WERI-Rb-1 (cell line): ENCODE results near the gene FUT9.

ENCODE experiments used
- DNase-seq: peaks from one replicate; pipeline ENCODE4 v3.0.0-alpha.2; 2020
- H3K27ac ChIP-seq: fragments of 250-450 bp; sonication (Bioruptor Pico); 2 replicates; pipeline ENCODE4 v1.5.1; 2020; ENCODE audit warnings: mild to moderate bottlenecking, moderate library complexity
- H3K27me3 ChIP-seq: fragments of 250-450 bp; sonication (Bioruptor Pico); 2 replicates; pipeline ENCODE4 v1.5.1; 2021; ENCODE audit warnings: mild to moderate bottlenecking, low read depth, moderate library complexity; ENCODE audit not compliant: insufficient read depth, severe bottlenecking
- H3K36me3 ChIP-seq: fragments of 250-450 bp; sonication (Bioruptor Pico); 2 replicates; pipeline ENCODE4 v1.5.1; 2020; ENCODE audit warnings: mild to moderate bottlenecking, moderate library complexity
- H3K4me3 ChIP-seq: 2 replicates; pipeline ENCODE4 v1.5.1; 2011; ENCODE audit warnings: low read depth, mild to moderate bottlenecking, control low read depth, low read length
- H3K9me3 ChIP-seq: fragments of 250-450 bp; sonication (Bioruptor Pico); 2 replicates; pipeline ENCODE4 v1.5.1; 2021; ENCODE audit warnings: mild to moderate bottlenecking, moderate library complexity; ENCODE audit not compliant: severe bottlenecking
- TF ChIP-seq, protein P1 (sequence below): IDR thresholded peaks from 2 replicates; pipeline ENCODE4 v1.5.1; 2011; ENCODE audit warnings: low read depth, mild to moderate bottlenecking, control low read depth, inconsistent platforms, low read length

The FUT9 gene

DNA sequence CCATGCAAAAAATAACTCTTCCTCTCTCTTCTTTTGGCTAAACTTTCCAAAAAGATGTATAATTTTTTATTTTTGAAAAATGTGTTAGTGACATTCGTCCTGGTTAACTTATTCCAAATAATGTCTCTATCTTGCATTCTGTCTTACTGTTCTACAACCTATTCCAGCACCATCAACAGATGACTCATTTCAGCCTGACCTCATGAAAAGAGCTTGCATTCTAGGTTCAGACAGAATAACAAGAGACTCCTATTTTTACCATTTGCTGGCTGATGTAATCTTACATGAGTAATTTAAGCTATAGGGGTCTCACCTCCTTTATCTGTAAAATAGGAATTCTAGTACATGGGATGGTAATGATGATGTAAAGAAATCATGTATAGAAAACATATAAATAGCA lies 109.0 kb downstream of the FUT9 start:
- Histone ChIP-seq H3K27me3 (no peaks in the 10 kb centered on the region), H3K4me3 (no peak overlapping the region), H3K36me3 (no peaks in the 10 kb centered on the region), H3K9me3 (no peaks in the 10 kb centered on the region), H3K27ac (no peak overlapping the region)
- TF ChIP-seq, protein P1, sequence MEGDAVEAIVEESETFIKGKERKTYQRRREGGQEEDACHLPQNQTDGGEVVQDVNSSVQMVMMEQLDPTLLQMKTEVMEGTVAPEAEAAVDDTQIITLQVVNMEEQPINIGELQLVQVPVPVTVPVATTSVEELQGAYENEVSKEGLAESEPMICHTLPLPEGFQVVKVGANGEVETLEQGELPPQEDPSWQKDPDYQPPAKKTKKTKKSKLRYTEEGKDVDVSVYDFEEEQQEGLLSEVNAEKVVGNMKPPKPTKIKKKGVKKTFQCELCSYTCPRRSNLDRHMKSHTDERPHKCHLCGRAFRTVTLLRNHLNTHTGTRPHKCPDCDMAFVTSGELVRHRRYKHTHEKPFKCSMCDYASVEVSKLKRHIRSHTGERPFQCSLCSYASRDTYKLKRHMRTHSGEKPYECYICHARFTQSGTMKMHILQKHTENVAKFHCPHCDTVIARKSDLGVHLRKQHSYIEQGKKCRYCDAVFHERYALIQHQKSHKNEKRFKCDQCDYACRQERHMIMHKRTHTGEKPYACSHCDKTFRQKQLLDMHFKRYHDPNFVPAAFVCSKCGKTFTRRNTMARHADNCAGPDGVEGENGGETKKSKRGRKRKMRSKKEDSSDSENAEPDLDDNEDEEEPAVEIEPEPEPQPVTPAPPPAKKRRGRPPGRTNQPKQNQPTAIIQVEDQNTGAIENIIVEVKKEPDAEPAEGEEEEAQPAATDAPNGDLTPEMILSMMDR: no peak
- DNase-seq: no peak

DNA sequence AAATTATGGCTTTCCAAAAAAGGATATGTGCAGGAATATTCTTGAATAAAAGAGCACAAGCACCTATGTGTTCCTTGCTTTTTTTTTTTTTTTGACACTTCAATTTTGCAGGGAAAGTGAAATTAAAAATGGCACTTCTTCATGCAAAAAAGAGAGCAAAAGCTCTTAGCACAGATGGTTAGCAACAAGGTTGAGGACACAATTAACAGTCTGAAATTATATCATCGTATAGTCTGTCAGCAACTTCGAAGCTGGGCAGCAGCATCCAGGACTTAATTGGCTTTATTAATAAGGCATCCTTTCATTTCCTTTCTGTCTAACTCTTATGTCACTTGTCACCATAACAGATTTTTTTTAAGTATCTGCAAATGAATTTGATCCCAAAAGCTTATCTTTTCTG lies 122.6 kb downstream of the FUT9 start:
- Histone ChIP-seq H3K9me3 (no peaks in the 10 kb centered on the region), H3K4me3 (no peak overlapping the region), H3K27ac (no peak overlapping the region), H3K36me3 (no peaks in the 10 kb centered on the region), H3K27me3 (no peaks in the 10 kb centered on the region)
- DNase-seq: no peak
- TF ChIP-seq, protein P1: no peak

DNA sequence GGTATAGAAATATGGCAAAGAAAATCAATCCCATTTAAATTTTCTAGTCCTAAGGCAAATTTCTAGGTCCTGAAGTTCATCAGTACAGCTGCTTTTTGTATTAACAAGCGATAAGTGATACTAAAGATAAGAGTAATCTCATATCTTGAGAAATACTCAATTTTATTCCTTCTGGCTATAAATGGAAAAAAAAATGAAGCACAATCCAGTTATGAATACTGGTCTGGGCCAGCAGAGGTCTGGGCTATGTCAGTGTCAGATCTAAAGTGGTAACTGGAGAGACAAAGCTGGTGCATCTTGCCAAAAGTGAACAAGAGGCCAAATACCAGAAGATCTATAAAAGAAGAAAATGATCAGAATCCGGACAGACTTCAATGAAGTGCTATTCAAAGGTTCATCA lies 126.4 kb downstream of the FUT9 start:
- no peaks in the 10 kb centered on the region for H3K27me3 ChIP-seq

DNA sequence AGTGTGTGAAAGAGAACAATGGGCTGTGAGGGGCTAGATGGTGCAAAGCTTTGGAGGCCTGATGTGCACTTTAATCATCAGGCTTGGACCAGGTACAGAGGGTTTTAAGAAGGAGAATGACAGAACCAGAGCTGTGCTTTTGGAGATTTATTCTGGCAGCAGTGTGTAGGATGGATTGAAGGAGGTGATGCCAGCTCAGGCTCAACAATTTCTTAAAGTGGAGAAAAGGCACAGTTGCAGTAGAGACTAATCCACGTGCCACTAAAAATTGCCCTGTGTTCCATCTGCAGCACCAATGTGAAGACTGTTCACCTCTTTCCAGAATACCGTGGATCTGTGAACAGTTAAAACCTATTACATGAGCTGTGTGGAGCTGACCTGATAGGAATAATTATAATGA lies 134.7 kb downstream of the FUT9 start:
- no peaks in the 10 kb centered on the region for H3K27me3 ChIP-seq
- no peak overlapping the region for H3K27ac ChIP-seq
- no peak overlapping the region for H3K4me3 ChIP-seq
- DNase-seq: no peak
- no peaks in the 10 kb centered on the region for H3K9me3 ChIP-seq
- TF ChIP-seq, protein P1: no peak
- H3K36me3 ChIP-seq: no peaks in the 10 kb centered on the region

More for the DNA sequence above, 126.4 kb downstream of the FUT9 start:
- Histone ChIP-seq H3K36me3 (no peaks in the 10 kb centered on the region), H3K9me3 (no peaks in the 10 kb centered on the region), H3K4me3 (no peak overlapping the region), H3K27ac (no peak overlapping the region)
- DNase-seq: no peak
- TF ChIP-seq, protein P1: no peak

DNA sequence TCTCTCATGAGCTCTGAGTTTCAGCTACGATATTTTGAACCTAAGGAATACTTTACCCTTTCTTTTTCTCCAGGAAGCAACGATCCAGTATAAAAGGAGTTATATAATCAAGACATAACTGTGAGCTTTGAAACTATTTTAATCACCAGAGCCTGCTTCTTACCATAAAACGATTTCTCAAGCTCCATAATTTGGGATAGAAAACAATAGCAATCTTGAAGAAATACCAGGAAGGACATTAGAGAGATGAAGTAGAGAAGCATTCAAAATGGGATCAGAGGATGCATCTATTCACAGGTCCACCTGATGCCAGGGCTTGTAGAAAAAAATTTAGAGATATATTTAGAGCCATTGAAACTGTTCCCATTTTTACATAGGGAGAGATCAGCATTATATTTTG lies 135.9 kb downstream of the FUT9 start:
- Histone ChIP-seq H3K36me3 (no peaks in the 10 kb centered on the region), H3K4me3 (no peak overlapping the region), H3K9me3 (no peaks in the 10 kb centered on the region), H3K27me3 (no peaks in the 10 kb centered on the region), H3K27ac (no peak overlapping the region)
- no peak for DNase-seq
- TF ChIP-seq, protein P1: no peak

DNA sequence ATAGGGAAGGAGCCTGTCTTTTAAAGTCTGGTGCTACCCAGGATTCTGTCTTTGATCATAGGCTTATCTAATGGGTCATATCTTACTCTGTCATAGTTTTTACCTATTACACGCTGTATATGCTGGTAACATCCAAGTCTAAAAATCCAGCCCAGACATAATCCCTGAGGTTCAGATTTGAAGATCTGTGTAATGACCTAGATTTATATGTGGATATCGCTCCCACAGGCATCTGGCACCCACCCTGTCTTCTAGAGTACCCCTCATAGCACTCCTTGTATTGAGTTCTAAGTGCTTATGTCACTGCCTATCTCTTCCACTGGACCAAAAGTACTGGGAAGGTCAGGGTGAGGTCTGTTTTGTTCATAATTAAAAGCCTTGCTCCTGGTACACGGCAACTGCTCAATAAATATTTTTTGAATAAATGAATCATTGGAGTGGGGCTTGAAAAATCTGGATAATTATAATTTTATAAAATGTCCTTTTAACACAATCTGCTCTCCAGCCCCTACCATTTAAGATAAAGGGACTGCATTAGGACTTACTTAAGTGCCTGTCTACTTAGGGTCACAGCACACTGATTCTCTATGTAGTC lies 136.4 kb downstream of the FUT9 start:
- DNase-seq: no peak
- Histone ChIP-seq H3K36me3 (no peaks in the 10 kb centered on the region), H3K4me3 (no peak overlapping the region), H3K27me3 (no peaks in the 10 kb centered on the region), H3K27ac (no peak overlapping the region), H3K9me3 (no peaks in the 10 kb centered on the region)
- TF ChIP-seq, protein P1: no peak
